Measurements from ENCODE around the gene SPEG. TPM values are rescaled to one million over a fixed set of nuclear protein-coding genes. Genes with fewer than 3 reads are reported as not detected.

Gene SPEG
- total and polyA plus RNA-seq, 2 of the 8 experiments (the other 6 are each of a cell fraction or from before 2014, with no cell fraction given), result 19.9 to 32.0 TPM

DNA sequence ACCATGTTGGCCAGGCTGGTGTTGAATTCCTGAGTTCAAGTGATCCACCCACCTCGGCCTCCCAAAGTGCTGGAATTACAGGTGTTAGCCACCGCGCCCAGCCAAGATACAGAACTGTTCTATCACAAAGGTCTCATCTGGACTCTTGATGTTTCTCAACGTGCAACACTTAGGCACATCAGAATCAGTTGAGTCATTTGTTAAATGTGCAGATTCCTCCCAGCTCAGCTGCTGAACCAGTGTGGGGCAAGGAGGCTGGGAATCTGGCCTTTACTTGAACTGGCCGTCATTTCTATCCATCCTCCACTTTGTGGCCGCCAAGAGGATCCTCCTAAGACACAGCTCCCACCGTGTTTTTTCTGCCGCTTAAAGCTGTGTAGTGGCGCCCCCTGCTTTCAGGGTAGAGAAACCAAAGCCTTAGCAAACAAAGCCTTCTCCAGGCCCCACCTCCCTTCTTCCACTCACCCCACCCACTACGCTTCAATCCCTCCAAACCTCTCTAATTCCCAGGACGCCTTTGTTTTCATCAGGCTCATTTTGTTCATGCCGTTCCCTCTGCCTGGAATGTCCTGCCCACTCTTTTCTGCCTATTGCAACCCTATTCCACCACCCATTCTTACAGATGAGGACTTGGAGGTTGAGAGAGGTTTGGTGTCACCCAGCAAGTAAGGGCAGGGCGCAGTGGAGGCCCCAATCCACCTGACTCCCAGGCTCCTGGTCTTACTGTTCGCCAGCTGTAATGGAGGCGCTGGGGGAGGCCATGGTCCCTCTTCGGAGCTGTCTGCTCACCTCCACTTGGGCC is 776 bp upstream of the SPEG start:
- Histone ChIP-seq H3K9me3 (ENCODE audit: insufficient read depth in 2 of 2, low read depth in 1 of 2, low read length in 1 of 2) (no peaks in the 10 kb centered on the region), H4K8ac (ENCODE audit: extremely low read depth, insufficient read depth, low read length) (peak overlapping the region; percentile 66), H2BK12ac (ENCODE audit: low read depth, low read length) (peak overlapping the region; percentile 5; the same call in 1 of the 2 replicates), H3K36me3 (ENCODE audit: control insufficient read depth in 2 of 4, insufficient read depth in 4 of 4, low read length in 3 of 4) (no peaks in the 10 kb centered on the region), H3K4me3 (ENCODE audit: extremely low read depth in 1 of 4, insufficient read depth in 2 of 4, low read depth in 3 of 4, low read length in 4 of 4) (peak overlapping the region; percentile 24 to 57 (median 36); a peak in 7 of 8 replicates), H3K27ac (ENCODE audit: low read depth, low read length) (no peak overlapping the region), H3K27me3 (replicated peaks in 1 of 4; ENCODE audit: control insufficient read depth in 3 of 4, extremely low read depth in 1 of 4, insufficient read depth in 3 of 4, low read length in 3 of 4) (peaks cover 0 to 15% (median 12%) of the 10 kb centered on the region in 4 experiments; a peak in 6 of 7 replicates), H3K4me1 (replicated peaks in 1 of 4; ENCODE audit: control insufficient read depth in 3 of 4, insufficient read depth in 4 of 4, low read length in 3 of 4) (peaks cover 0 to 13% (median 7%) of the 10 kb centered on the region in 4 experiments; a peak in 5 of 7 replicates), H3K4me2 (ENCODE audit: insufficient read depth in 1 of 2, low read depth in 2 of 2, low read length in 2 of 2) (peak overlapping the region; percentile 90 to 94), H3K4ac (replicated peaks; ENCODE audit: insufficient read length, low read depth, low read length) (peak overlapping the region; percentile 0), H4K91ac (replicated peaks; ENCODE audit: insufficient read length, low read length) (peak overlapping the region; percentile 98), H3K79me2 (ENCODE audit: control insufficient read depth in 1 of 2, insufficient read depth in 2 of 2, low read length in 2 of 2) (no peaks in the 10 kb centered on the region), H3K56ac (replicated peaks; ENCODE audit: insufficient read length, low read depth, low read length) (no peak overlapping the region), H3K23me2 (ENCODE audit: low read depth, low read length) (peaks cover 6% of the 10 kb centered on the region; the same call in 1 of the 2 replicates), H3K9ac (replicated peaks in 1 of 4; ENCODE audit: extremely low read depth in 1 of 4, low read depth in 3 of 4, low read length in 3 of 4) (peak overlapping the region in 1 of 4 experiments; percentile 41; a peak in 2 of 7 replicates), H3K18ac (ENCODE audit: extremely low read depth, low read length) (peak overlapping the region; percentile 85), H4K5ac (ENCODE audit: insufficient read length, low read depth, low read length) (peak overlapping the region; percentile 63), H2AK5ac (ENCODE audit: low read depth, low read length) (no peak overlapping the region), H3K14ac (ENCODE audit: insufficient read length) (no peak overlapping the region), H2BK20ac (ENCODE audit: low read length) (no peak overlapping the region; the same call in 1 of the 2 replicates), H2AFZ (ENCODE audit: low read length) (peak overlapping the region; percentile 64; the same call in 1 of the 2 replicates), H2BK5ac (ENCODE audit: low read depth, low read length) (peak overlapping the region; percentile 1; the same call in 1 of the 2 replicates), H3K79me1 (ENCODE audit: low read depth, low read length) (no peaks in the 10 kb centered on the region), H2BK120ac (replicated peaks; ENCODE audit: low read depth, low read length) (no peak overlapping the region), H4K20me1 (replicated peaks in 1 of 2; ENCODE audit: control insufficient read depth in 1 of 2, insufficient read depth in 2 of 2, low read length in 2 of 2) (no peaks in the 10 kb centered on the region), H2BK15ac (ENCODE audit: low read length) (peak overlapping the region; percentile 99; the same call in 1 of the 2 replicates), H3K23ac (ENCODE audit: insufficient read length) (no peak overlapping the region)
- FAIRE-seq (peak; percentile 97), DNase-seq (ENCODE audit: low read depth in 1 of 2, low spot score in 2 of 2) (peak; percentile 63 to 87)
- POLR2A ChIA-PET (ENCODE audit: partially characterized antibody), result interaction anchor here (0.7 to 5.3 kb wide), 6 partner anchors 12 to 109 kb away, joined by 3 to 30 read pairs (median 4); partner anchors contain the start of gene CHPF
- 31% methylated on average over 16 of the region's 16 CpGs; no CpG with 5 or more reads in 1 of the 2 experiments for WGBS, 2 experiments (ENCODE audit: extremely low coverage in 1 of 2, insufficient coverage in 1 of 2, insufficient read length in 1 of 2, insufficient replicate concordance in 2 of 2, low coverage in 1 of 2, low lambda C conversion rate in 2 of 2, missing lambda C conversion rate in 1 of 2)
- CTCF ChIA-PET (ENCODE audit: partially characterized antibody), result interaction anchor here (1.1 to 113.1 kb wide), 8 partner anchors 22 to 139 kb away, joined by 3 to 7248 read pairs (median 12); partner anchors contain the start of genes ASIC4, CHPF, DES and DNPEP
- TF ChIP-seq KDM4A (IDR thresholded peaks at IDR 0.05; ENCODE audit: low read depth, low read length, severe bottlenecking) (no peak), NRF1 (IDR thresholded peaks at IDR 0.05; ENCODE audit: low read depth, low read length) (no peak), EP300 (IDR thresholded peaks at IDR 0.05; ENCODE audit: borderline replicate concordance in 1 of 2, low read depth in 2 of 2, low read length in 2 of 2) (peak in 1 of 2 experiments; percentile 42; a peak in 1 of 3 replicates), TAF1 (IDR thresholded peaks at IDR 0.05; ENCODE audit: low read depth, low read length) (peak; percentile 59; the same call in 1 of the 2 replicates), MAFK (IDR thresholded peaks at IDR 0.05; ENCODE audit: low read depth, low read length) (no peak), SP1 (IDR thresholded peaks at IDR 0.05; ENCODE audit: low read depth, low read length) (peak; percentile 79; the same call in 1 of the 2 replicates), ZNF274 (IDR thresholded peaks at IDR 0.05; ENCODE audit: borderline replicate concordance, extremely low read depth, low read length) (no peak), CREB1 (IDR thresholded peaks at IDR 0.05) (no peak), BACH1 (IDR thresholded peaks at IDR 0.05; ENCODE audit: low read length) (0 out of 2 replicates have a peak, but pooled peaks have one; percentile 15), TCF12 (IDR thresholded peaks at IDR 0.05; ENCODE audit: low read depth, low read length) (no peak), EZH2 (IDR thresholded peaks at IDR 0.05; ENCODE audit: low read depth, low read length, severe bottlenecking) (no peak)
